Ovary (tissue), 9 donors: ENCODE data around the gene NPFFR1. TPM values are rescaled to one million over a fixed set of nuclear protein-coding genes. Genes with fewer than 3 reads are reported as not detected.
"Not testable (repeated sequence)": the region's sequence is repeated elsewhere in the genome, so short reads cannot be mapped to it uniquely, and the experiment has no call there.

Source experiments
- DNase-seq, 5 donors: peaks; one replicate each; pipeline ENCODE4 v3.0.0-alpha.2; 2019 to 2020
- H3K27ac ChIP-seq, 2 donors: fragments of 200-600 bp; one replicate each; pipeline versions ENCODE4 v1.5.1 to v1.8.0; 2019 to 2022
- H3K27me3 ChIP-seq: fragments of 200-600 bp; one replicate; pipeline ENCODE4 v1.8.0; 2022
- H3K36me3 ChIP-seq: fragments of 200-600 bp; sonication (generic); one replicate; pipeline ENCODE4 v1.5.1; 2019
- H3K4me1 ChIP-seq: one replicate; pipeline ENCODE4 v1.8.1; 2013; ENCODE audit warnings: mild to moderate bottlenecking, moderate library complexity; ENCODE audit not compliant: insufficient read depth
- H3K4me3 ChIP-seq: fragments of 200-600 bp; sonication (generic); one replicate; pipeline ENCODE4 v1.5.1; 2017
- H3K9me3 ChIP-seq, 2 donors: fragments of 200-600 bp in 1 of 2; sonication (generic) in 1 of 2; one replicate each; pipeline versions ENCODE4 v1.5.1 to v1.8.1; 2013 to 2019; ENCODE audit warnings: mild to moderate bottlenecking in 1 of 2, moderate library complexity in 1 of 2
- CTCF ChIP-seq, 3 donors: fragments of 450-650 bp in 2 of 3; fragments of 200-600 bp in 1 of 3; IDR thresholded peaks; one replicate each; pipeline versions ENCODE4 v1.5.1 to v1.8.0; 2016 to 2022; ENCODE audit warnings: antibody characterized with exemption in 3 of 3, mild to moderate bottlenecking in 1 of 3
- EP300 ChIP-seq: sonication (generic); formaldehyde crosslinking; IDR thresholded peaks from one replicate; pipeline ENCODE4 v1.6.1; 2017; ENCODE audit warnings: antibody characterized with exemption
- POLR2A ChIP-seq: fragments of 450-650 bp; IDR thresholded peaks from one replicate; pipeline ENCODE4 v1.6.1; 2017; ENCODE audit warnings: antibody characterized with exemption, mild to moderate bottlenecking, moderate library complexity
- WGBS, 3 donors: extraction: QIAGEN DNeasy Blood & Tissue Kit in 1 of 3; methylation state at CpG; one replicate each; pipeline versions ENCODE4 v1.1.5 to v1.1.7; 2013 to 2017; 5-methylcytosine and 5-hydroxymethylcytosine counted together
- intact Hi-C, 4 donors: fragments of 100-400 bp; cut with DNase I; formaldehyde crosslinking; loops; one replicate each; pipeline versions ENCODE4 v1.11.0 to v1.15.1; 2022 to 2023
- polyA plus RNA-seq, 2 donors: library from polyadenylated mRNA; stranded (reverse); fragments of 200-250 nt in 1 of 2; fragments of 350-450 nt in 1 of 2; fragmentation: Illumina TruSeq in 1 of 2; extraction: RNeasy Lipid Tissue Mini Kit (QIAGEN cat#74804) in 1 of 2; gene quantifications; one replicate each; pipeline ENCODE4 v1.2.3, GENCODE V29; 2013 to 2014
- total RNA-seq, 7 donors: library from RNA; depleted of rRNA in 2 of 7; stranded (reverse); fragments of >200 nt in 2 of 7; fragmentation: NEBNext Ultra II Directional in 3 of 7; extraction: Animal tissue kit (Norgen Biotek cat#: 25700) in 3 of 7; gene quantifications; one replicate each; pipeline versions ENCODE4 v1.1.0 to v1.2.4, GENCODE V29; 2016 to 2023
- donor health status: DM: no; HTN: no; CAD: no; lungs with moderate emphysema.
- donor health status: DM: no; HTN: no; CAD: no.
- donor health status: Bipolar disorder and iron deficiency.
- donor health status: DM: yes; HTN: yes; CAD: no.
- donor health status: DM: no; HTN: no; CAD: no.
- donor health status: DM: yes; HTN: yes; CAD: no.

NPFFR1 gene
- total and polyA plus RNA-seq, 9 donors = 0.04 to 1.1 (median 0.20) TPM

DNA sequence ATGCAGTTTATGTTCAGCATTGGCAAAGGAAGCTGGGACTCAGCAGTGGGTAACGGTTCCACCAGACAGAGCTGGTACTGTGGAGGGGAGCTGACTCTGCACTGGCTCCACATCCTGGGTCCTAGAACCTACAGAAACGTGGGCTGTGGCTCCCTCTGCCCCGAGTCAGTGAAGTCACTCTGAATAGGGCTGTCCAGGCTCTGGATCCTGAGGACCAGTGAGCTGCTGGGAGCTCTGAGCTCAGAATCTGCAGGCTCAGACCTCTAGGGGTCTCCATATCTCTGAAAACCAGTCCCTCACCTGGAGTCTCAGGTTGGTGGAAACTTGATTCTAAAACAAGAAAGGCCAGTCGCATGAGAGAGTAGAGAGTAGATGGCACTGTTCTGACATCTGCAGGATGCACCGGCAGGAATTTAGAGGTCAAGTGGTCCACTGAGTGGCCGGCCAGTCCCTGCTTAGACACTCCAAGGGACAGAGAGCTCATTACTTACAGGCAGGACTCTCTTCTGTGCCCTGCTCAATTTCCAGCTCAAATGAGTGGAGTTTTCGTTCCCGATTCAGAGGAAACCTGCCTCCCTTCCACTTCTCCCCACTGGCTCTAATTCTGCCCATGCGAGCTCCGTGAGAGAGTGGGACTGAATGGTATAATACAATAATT, 18.6 kb downstream of the NPFFR1 start:
- H3K4me1 ChIP-seq = no peaks in the 10 kb centered on the region
- no peak overlapping the region for H3K4me3 ChIP-seq
- no peak for TF ChIP-seq CTCF (IDR thresholded peaks at IDR 0.05)
- no peak for TF ChIP-seq EP300
- no peak for TF ChIP-seq POLR2A
- H3K36me3 ChIP-seq = no peaks in the 10 kb centered on the region
- H3K9me3 ChIP-seq = no peaks in the 10 kb centered on the region
- WGBS, 3 donors = 52 to 54% (median 53%) methylated on average over 10 of the region's 10 CpGs
- no peak for DNase-seq
- H3K27ac ChIP-seq = no peak overlapping the region
- no peaks in the 10 kb centered on the region for H3K27me3 ChIP-seq
- intact Hi-C loops = loop anchor here in 1 of 4 donors (5.0 kb wide), 1 partner anchor 92 kb away; no protein-coding TSS in a partner anchor

- 84 to 94% (median 86%) methylated on average over 3 of the region's 3 CpGs for WGBS, 3 donors
- H3K36me3 ChIP-seq = no peaks in the 10 kb centered on the region
Observed at GRCh38 chr10:70260734-70261133, 23.1 kb downstream of the NPFFR1 start.

GRCh38 chr10:70260259-70260658, 23.5 kb downstream of the NPFFR1 start:
- no peak for TF ChIP-seq POLR2A
- TF ChIP-seq CTCF (IDR thresholded peaks at IDR 0.05) = no peak
- TF ChIP-seq EP300 = no peak
- H3K27ac ChIP-seq = no peak overlapping the region
- intact Hi-C loops = no loop called here
- peaks cover 4% of the 10 kb centered on the region for H3K4me1 ChIP-seq
- no peaks in the 10 kb centered on the region for H3K27me3 ChIP-seq
- no peak for DNase-seq
- no peaks in the 10 kb centered on the region for H3K9me3 ChIP-seq
- no peaks in the 10 kb centered on the region for H3K36me3 ChIP-seq
- 76 to 90% (median 86%) methylated on average over 1 of the region's 1 CpG for WGBS, 3 donors
- no peak overlapping the region for H3K4me3 ChIP-seq

More at GRCh38 chr10:70260734-70261133, 23.1 kb downstream of the NPFFR1 start:
- Histone ChIP-seq H3K4me1 (no peaks in the 10 kb centered on the region), H3K27me3 (no peaks in the 10 kb centered on the region), H3K27ac (no peak overlapping the region), H3K9me3 (no peaks in the 10 kb centered on the region), H3K4me3 (no peak overlapping the region)
- DNase-seq = no peak
- TF ChIP-seq POLR2A = no peak
- TF ChIP-seq CTCF (IDR thresholded peaks at IDR 0.05) = no peak
- no peak for TF ChIP-seq EP300
- intact Hi-C loops = no loop called here

GRCh38 chr10:70258216-70258615, 25.6 kb downstream of the NPFFR1 start:
- H3K27ac ChIP-seq = no peak overlapping the region
- H3K4me1 ChIP-seq = peaks cover 5% of the 10 kb centered on the region
- H3K4me3 ChIP-seq = no peak overlapping the region
- no peaks in the 10 kb centered on the region for H3K36me3 ChIP-seq
- 35 to 47% (median 42%) methylated on average over 1 of the region's 1 CpG for WGBS, 3 donors
- DNase-seq = no peak
- no peaks in the 10 kb centered on the region for H3K9me3 ChIP-seq
- TF ChIP-seq POLR2A (no peak), CTCF (IDR thresholded peaks at IDR 0.05) (no peak), EP300 (no peak)
- intact Hi-C loops = no loop called here
- H3K27me3 ChIP-seq = no peaks in the 10 kb centered on the region

- H3K9me3 ChIP-seq, H3K36me3 ChIP-seq, H3K27ac ChIP-seq, DNase-seq, intact Hi-C loops, H3K27me3 ChIP-seq, H3K4me1 ChIP-seq, H3K4me3 ChIP-seq: not testable (repeated sequence)
- WGBS, 3 donors = 19 to 37% (median 23%) methylated on average over 8 of the region's 8 CpGs
Observed at GRCh38 chr10:70257816-70258215, 26.0 kb downstream of the NPFFR1 start.
